H9 (cell line): ENCODE results near the gene GPC6. TPM values are rescaled to one million over a fixed set of nuclear protein-coding genes. Genes with fewer than 3 reads are reported as not detected.

Experiments
- DNase-seq: peaks from one replicate; pipeline ENCODE4 v3.0.0-alpha.2; 2017
- H2AFZ ChIP-seq: one replicate; pipeline ENCODE4 v1.6.1; 2013; ENCODE audit warnings: mild to moderate bottlenecking, low read length, control low read depth, moderate library complexity
- H2AK5ac ChIP-seq: 2 replicates; pipeline ENCODE4 v1.6.1; 2013; ENCODE audit warnings: low read length, control low read depth, mixed read lengths; ENCODE audit not compliant: insufficient read length
- H2BK120ac ChIP-seq: one replicate; pipeline ENCODE4 v1.6.1; 2013; ENCODE audit warnings: low read depth, mild to moderate bottlenecking, low read length, control low read depth, inconsistent platforms; ENCODE audit not compliant: poor library complexity, severe bottlenecking
- H2BK12ac ChIP-seq: 2 replicates; pipeline ENCODE4 v1.6.1; 2013; ENCODE audit warnings: low read length, control low read depth, mixed read lengths, low read depth; ENCODE audit not compliant: insufficient read length
- H2BK15ac ChIP-seq: 2 replicates; pipeline ENCODE4 v1.6.1; 2013; ENCODE audit warnings: low read depth, low read length, control low read depth
- H2BK20ac ChIP-seq: one replicate; pipeline ENCODE4 v1.6.1; 2013; ENCODE audit warnings: low read depth, mild to moderate bottlenecking, low read length, control low read depth, inconsistent platforms; ENCODE audit not compliant: poor library complexity, severe bottlenecking
- H2BK5ac ChIP-seq: 2 replicates; pipeline ENCODE4 v1.6.1; 2013; ENCODE audit warnings: low read length, control low read depth, mixed read lengths; ENCODE audit not compliant: insufficient read length
- H3K14ac ChIP-seq: 2 replicates; pipeline ENCODE4 v1.6.1; 2013; ENCODE audit warnings: low read length, control low read depth; ENCODE audit not compliant: insufficient read depth
- H3K18ac ChIP-seq: 2 replicates; pipeline ENCODE4 v1.6.1; 2013; ENCODE audit warnings: low read depth, mild to moderate bottlenecking, mixed read lengths, low read length, control low read depth; ENCODE audit not compliant: insufficient read length
- H3K23ac ChIP-seq: 2 replicates; pipeline ENCODE4 v1.6.1; 2013; ENCODE audit warnings: low read length, control low read depth, mixed read lengths, low read depth; ENCODE audit not compliant: insufficient read length
- H3K23me2 ChIP-seq: 2 replicates; pipeline ENCODE4 v1.6.1; 2013; ENCODE audit warnings: low read depth, mild to moderate bottlenecking, mixed read lengths, low read length, control low read depth; ENCODE audit not compliant: insufficient read length, poor library complexity, severe bottlenecking
- H3K27ac ChIP-seq: 2 replicates; pipeline ENCODE4 v1.5.1; 2013; ENCODE audit warnings: low read length, control low read depth, mixed read lengths, low read depth; ENCODE audit not compliant: insufficient read length
- H3K27me3 ChIP-seq: 2 replicates; pipeline ENCODE4 v1.6.1; 2013; ENCODE audit warnings: low read length, control low read depth, inconsistent platforms; ENCODE audit not compliant: insufficient read depth
- H3K4ac ChIP-seq: 2 replicates; pipeline ENCODE4 v1.6.1; 2013; ENCODE audit warnings: low read depth, mild to moderate bottlenecking, control low read depth, inconsistent platforms, low read length, moderate library complexity
- H3K4me1 ChIP-seq: 2 replicates; pipeline ENCODE4 v1.6.1; 2013; ENCODE audit warnings: low read length, control low read depth, inconsistent platforms; ENCODE audit not compliant: insufficient read depth
- H3K4me2 ChIP-seq: 2 replicates; pipeline ENCODE4 v1.6.1; 2013; ENCODE audit warnings: low read length, control low read depth, mixed read lengths; ENCODE audit not compliant: insufficient read length, insufficient read depth
- H3K56ac ChIP-seq: 2 replicates; pipeline ENCODE4 v1.6.1; 2013; ENCODE audit warnings: low read depth, mild to moderate bottlenecking, mixed read lengths, low read length, control low read depth; ENCODE audit not compliant: insufficient read length
- H3K79me1 ChIP-seq: 2 replicates; pipeline ENCODE4 v1.6.1; 2013; ENCODE audit warnings: low read depth, mild to moderate bottlenecking, moderate library complexity, low read length, control low read depth, inconsistent platforms; ENCODE audit not compliant: insufficient read depth, poor library complexity, severe bottlenecking
- H3K79me2 ChIP-seq: 2 replicates; pipeline ENCODE4 v1.6.1; 2013; ENCODE audit warnings: low read length, control low read depth, inconsistent platforms; ENCODE audit not compliant: insufficient read depth
- H3K9ac ChIP-seq: 2 replicates; pipeline ENCODE4 v1.6.1; 2013; ENCODE audit warnings: low read length, control low read depth, mixed read lengths; ENCODE audit not compliant: insufficient read length; ENCODE audit errors: extremely low read depth
- H3K9me3 ChIP-seq: one replicate; pipeline ENCODE4 v1.6.1; 2013; ENCODE audit warnings: low read depth, low read length, inconsistent platforms; ENCODE audit not compliant: control insufficient read depth
- H3T11ph ChIP-seq: one replicate; pipeline ENCODE4 v1.6.1; 2013; ENCODE audit warnings: mild to moderate bottlenecking, low read length, control low read depth, inconsistent platforms
- H4K20me1 ChIP-seq: one replicate; pipeline ENCODE4 v1.6.1; 2013; ENCODE audit not compliant: control insufficient read depth, insufficient read length, insufficient read depth
- H4K5ac ChIP-seq: 2 replicates; pipeline ENCODE4 v1.6.1; 2013; ENCODE audit warnings: low read depth, mild to moderate bottlenecking, mixed read lengths, low read length, control low read depth; ENCODE audit not compliant: insufficient read length
- H4K8ac ChIP-seq: replicated peaks from 2 replicates; pipeline ENCODE4 v1.6.1; 2013; ENCODE audit warnings: low read length, control low read depth, mixed read lengths, low read depth; ENCODE audit not compliant: insufficient read length
- H4K91ac ChIP-seq: 2 replicates; pipeline ENCODE4 v1.6.1; 2013; ENCODE audit warnings: low read depth, mild to moderate bottlenecking, moderate library complexity, mixed read lengths, low read length, control low read depth; ENCODE audit not compliant: insufficient read length
- H3K27ac Mint-ChIP-seq, 3 experiments: 2 replicates in 2 of 3; 3 replicates in 1 of 3; pipeline ENCODE4 v1.8.0; 2020 to 2021; ENCODE audit warnings: mixed read lengths in 3 of 3, mild to moderate bottlenecking in 1 of 3, moderate library complexity in 1 of 3
- H3K27me3 Mint-ChIP-seq: 2 replicates; pipeline ENCODE4 v1.8.0; 2021; ENCODE audit warnings: low read depth, mild to moderate bottlenecking, moderate library complexity, mixed read lengths
- H3K36me3 Mint-ChIP-seq, 3 experiments: 2 replicates in 2 of 3; 3 replicates in 1 of 3; pipeline ENCODE4 v1.8.0; 2020 to 2021; ENCODE audit warnings: low read depth in 3 of 3, mixed read lengths in 3 of 3; ENCODE audit not compliant: insufficient read depth in 1 of 3
- H3K4me1 Mint-ChIP-seq, 2 experiments: 2 replicates each; pipeline ENCODE4 v1.8.0; 2020; ENCODE audit warnings: mixed read lengths in 2 of 2
- H3K4me3 Mint-ChIP-seq, 2 experiments: 2 replicates in 1 of 2; 3 replicates in 1 of 2; pipeline ENCODE4 v1.8.0; 2020 to 2021; ENCODE audit warnings: mild to moderate bottlenecking in 2 of 2, mixed read lengths in 2 of 2, moderate library complexity in 1 of 2
- H3K9me3 Mint-ChIP-seq, 2 experiments: 2 replicates in 1 of 2; 3 replicates in 1 of 2; pipeline ENCODE4 v1.8.0; 2020; ENCODE audit warnings: mild to moderate bottlenecking in 2 of 2, mixed read lengths in 2 of 2, moderate library complexity in 1 of 2
- WGBS: extraction: QIAGEN DNeasy Blood & Tissue Kit; methylation state at CpG from one replicate; pipeline ENCODE4 v1.1.7; 2013; ENCODE audit warnings: missing lambda C conversion rate, low lambda C conversion rate, mixed read lengths; ENCODE audit not compliant: insufficient read length; ENCODE audit errors: extremely low coverage; 5-methylcytosine and 5-hydroxymethylcytosine counted together
- total RNA-seq: library from RNA; stranded (reverse); gene quantifications from 2 replicates; pipeline ENCODE4 v1.2.1, GENCODE V29; 2021
- TF ChIP-seq, protein P1 (sequence below): fragments of 200-600 bp; sonication (generic); conservative IDR thresholded peaks from 3 replicates; pipeline ENCODE4 v1.8.0; 2021; ENCODE audit warnings: antibody characterized with exemption, mild to moderate bottlenecking

The GPC6 gene
- total RNA-seq, 1 experiment from 2014 or later, result 15.6 TPM

DNA sequence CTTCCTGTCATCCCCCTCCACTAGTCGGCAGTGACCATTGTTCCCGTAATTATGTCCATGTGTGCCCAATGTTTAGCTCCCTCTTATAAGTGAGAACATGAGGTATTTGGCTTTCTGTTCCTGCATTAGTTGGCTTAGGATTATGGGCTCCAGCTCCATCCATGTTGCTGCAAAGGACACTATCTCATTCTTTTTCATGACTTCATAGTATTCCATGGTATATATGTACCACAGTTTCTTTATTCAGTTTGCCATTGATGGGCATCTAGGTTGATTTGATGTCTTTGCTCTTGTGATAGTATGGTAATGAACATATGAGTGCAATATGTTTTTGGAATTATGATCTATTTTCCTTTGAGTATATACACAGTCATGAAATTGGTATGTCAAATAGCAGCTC is 730.8 kb downstream of the GPC6 start:
- H3K36me3 Mint-ChIP-seq, result peaks cover 0 to 5% (median 0%) of the 10 kb centered on the region in 3 experiments; a peak in 2 of 7 replicates
- no peaks in the 10 kb centered on the region for H3K79me1 ChIP-seq
- no CpG with 5 or more reads among the region's 2 CpGs for WGBS

More for the DNA sequence above, 730.8 kb downstream of the GPC6 start:
- H3K27me3 ChIP-seq, result no peaks in the 10 kb centered on the region
- H2BK15ac ChIP-seq, result no peak overlapping the region
- H3K14ac ChIP-seq, result no peak overlapping the region
- no peak overlapping the region for H2BK20ac ChIP-seq
- no peak overlapping the region for H3K4me3 Mint-ChIP-seq
- no peak overlapping the region for H2AK5ac ChIP-seq
- no peaks in the 10 kb centered on the region for H3K23me2 ChIP-seq
- no peak overlapping the region for H2AFZ ChIP-seq
- H4K5ac ChIP-seq, result no peak overlapping the region
- H3K27me3 Mint-ChIP-seq, result no peaks in the 10 kb centered on the region
- H2BK5ac ChIP-seq, result no peak overlapping the region
- H3K4me1 Mint-ChIP-seq, result peaks cover 0 to 8% of the 10 kb centered on the region in 2 experiments; a peak in 3 of 4 replicates
- no peak overlapping the region for H3K27ac ChIP-seq
- DNase-seq, result no peak
- no peak overlapping the region for H3K4ac ChIP-seq
- no peaks in the 10 kb centered on the region for H3K9me3 ChIP-seq
- TF ChIP-seq, protein P1, sequence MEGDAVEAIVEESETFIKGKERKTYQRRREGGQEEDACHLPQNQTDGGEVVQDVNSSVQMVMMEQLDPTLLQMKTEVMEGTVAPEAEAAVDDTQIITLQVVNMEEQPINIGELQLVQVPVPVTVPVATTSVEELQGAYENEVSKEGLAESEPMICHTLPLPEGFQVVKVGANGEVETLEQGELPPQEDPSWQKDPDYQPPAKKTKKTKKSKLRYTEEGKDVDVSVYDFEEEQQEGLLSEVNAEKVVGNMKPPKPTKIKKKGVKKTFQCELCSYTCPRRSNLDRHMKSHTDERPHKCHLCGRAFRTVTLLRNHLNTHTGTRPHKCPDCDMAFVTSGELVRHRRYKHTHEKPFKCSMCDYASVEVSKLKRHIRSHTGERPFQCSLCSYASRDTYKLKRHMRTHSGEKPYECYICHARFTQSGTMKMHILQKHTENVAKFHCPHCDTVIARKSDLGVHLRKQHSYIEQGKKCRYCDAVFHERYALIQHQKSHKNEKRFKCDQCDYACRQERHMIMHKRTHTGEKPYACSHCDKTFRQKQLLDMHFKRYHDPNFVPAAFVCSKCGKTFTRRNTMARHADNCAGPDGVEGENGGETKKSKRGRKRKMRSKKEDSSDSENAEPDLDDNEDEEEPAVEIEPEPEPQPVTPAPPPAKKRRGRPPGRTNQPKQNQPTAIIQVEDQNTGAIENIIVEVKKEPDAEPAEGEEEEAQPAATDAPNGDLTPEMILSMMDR, result no peak
- no peak overlapping the region for H3T11ph ChIP-seq
- no peak overlapping the region for H3K4me2 ChIP-seq
- no peak overlapping the region for H3K56ac ChIP-seq
- no peak overlapping the region for H3K18ac ChIP-seq
- no peaks in the 10 kb centered on the region for H3K79me2 ChIP-seq
- no peak overlapping the region for H2BK120ac ChIP-seq
- H3K4me1 ChIP-seq, result no peaks in the 10 kb centered on the region; the same call in 1 of the 2 replicates
- no peak overlapping the region for H3K9ac ChIP-seq
- H3K9me3 Mint-ChIP-seq, result peaks cover 0 to 3% of the 10 kb centered on the region in 2 experiments; a peak in 2 of 5 replicates
- no peaks in the 10 kb centered on the region for H4K20me1 ChIP-seq
- no peak overlapping the region for H3K23ac ChIP-seq
- no peak overlapping the region for H3K27ac Mint-ChIP-seq
- H4K91ac ChIP-seq, result no peak overlapping the region
- H2BK12ac ChIP-seq, result no peak overlapping the region
- H4K8ac ChIP-seq, result no peak overlapping the region
